Middle frontal gyrus (tissue), 1 donor: ENCODE data around the gene ZFPM1.
A peak's percentile ranks its signal among the peaks of the same experiment; 100 is the strongest.

ENCODE experiments used
- DNase-seq: peaks from one replicate; pipeline ENCODE4 v3.0.0-alpha.2; 2015; ENCODE audit warnings: low spot score; ENCODE audit errors: extremely low spot score

Gene ZFPM1

DNA sequence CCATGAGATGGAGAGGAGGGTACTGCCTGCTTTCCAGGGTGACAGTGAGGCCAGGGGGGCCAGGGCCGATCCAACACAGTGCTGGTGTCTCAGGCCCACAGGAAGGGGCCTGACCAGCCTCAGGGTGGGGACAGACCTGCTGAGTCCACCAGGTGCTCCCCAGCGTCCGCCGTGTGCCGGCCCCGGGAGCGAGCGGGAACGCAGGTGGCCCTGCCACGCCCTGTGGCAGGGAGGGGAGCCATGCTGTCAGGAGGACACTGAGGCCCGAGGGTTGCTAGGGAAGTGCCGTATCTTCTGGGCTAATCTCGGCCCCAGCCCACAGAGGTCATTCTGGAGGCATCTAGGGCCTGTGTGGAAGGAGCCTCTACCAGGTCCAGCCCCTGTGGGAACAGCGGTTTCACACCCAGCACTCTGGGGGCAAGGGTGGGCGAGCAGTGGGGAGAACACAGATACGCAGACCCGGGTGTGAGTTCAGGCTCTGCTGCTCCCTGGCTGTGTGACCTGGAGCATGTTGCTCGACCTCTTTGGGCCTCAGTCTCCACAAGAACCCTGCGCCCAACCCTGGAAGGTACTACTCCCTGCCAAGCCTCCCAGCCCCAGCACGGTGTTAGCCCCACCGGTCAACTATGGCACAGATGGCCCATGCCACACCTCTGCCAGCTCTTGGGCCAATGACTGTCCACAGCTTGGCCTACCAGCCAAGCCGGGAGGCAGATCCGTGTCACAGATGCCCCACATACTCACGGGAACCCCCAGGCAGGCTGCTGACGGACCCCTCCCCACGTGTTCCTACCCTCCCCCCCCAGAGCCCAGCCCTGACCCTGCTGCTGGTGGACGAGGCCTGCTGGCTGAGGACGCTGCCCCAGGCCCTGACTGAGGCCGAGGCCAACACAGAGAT lies 73.2 kb downstream of the ZFPM1 start:
- DNase-seq, result no peak

GRCh38 chr16:88526906-88527185 lies 73.8 kb downstream of the ZFPM1 start:
- DNase-seq, result no peak

DNA sequence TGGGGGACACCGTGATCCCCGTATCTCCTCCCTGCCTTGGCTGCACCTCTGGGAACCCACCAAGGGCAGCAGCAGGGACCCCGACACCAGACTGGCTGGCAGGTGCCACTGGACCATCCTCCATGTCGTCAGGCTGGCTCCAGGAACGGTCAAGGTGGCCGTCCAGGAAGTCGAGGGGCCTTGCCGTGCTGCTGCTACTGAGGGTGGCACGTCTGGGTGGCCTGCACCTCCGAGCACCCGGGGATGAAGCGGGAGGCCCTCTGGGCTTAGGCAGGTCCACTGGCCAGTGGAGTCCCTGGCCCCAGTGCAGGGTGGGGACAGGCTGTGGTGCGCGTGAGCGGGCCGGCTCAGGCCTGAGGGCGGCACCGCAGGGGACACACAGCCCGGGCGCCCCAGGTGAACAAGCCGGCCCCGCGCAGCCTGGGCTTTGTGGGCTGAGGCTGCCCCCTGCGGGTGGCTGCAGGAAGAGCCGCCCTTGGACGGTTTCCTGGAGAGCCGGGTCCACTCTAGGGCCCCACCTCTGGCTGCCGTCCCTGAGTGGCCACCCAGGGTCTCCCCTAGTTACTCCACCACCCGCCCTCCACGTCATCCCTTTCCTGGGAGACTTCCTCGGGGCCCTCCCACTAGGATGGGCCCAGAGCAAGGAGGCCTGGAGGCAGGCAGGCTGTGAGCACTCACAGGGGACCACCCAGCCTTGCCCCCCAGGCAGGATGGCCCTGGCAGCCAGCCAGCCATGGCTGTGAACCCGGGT lies 74.3 kb downstream of the ZFPM1 start:
- no peak for DNase-seq

- DNase-seq, result no peak
Observed at GRCh38 chr16:88527937-88528743, 75.1 kb downstream of the ZFPM1 start.

- DNase-seq, result no peak
Observed at GRCh38 chr16:88528902-88529318, 75.8 kb downstream of the ZFPM1 start.

DNA sequence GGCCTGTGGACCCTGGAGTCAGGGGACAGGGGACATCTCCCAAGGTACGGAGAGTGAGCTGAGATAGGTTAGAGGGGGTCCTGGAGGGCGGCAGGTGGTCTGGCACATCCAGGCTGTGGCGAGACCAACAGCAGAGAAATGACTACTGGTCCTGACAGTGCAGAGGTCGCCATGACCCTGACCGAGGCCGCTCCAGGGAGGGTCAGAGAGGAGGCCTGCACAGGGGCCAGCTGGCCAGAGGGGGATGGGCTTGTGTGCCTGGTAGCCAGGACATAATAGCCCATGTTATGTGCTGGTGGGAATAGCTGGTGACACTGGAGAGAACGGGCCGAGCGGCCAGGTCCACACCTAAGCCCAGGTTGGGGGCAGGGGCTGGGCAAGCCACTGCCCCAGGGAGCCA lies 76.5 kb downstream of the ZFPM1 start:
- no peak for DNase-seq

- DNase-seq, result no peak
Observed at GRCh38 chr16:88530051-88530857, 77.2 kb downstream of the ZFPM1 start.

- no peak for DNase-seq
Observed at GRCh38 chr16:88530858-88531203, 77.8 kb downstream of the ZFPM1 start.

- DNase-seq, result no peak
Observed at GRCh38 chr16:88531346-88531745, 78.3 kb downstream of the ZFPM1 start.

GRCh38 chr16:88531931-88532433 lies 78.9 kb downstream of the ZFPM1 start:
- no peak for DNase-seq

- DNase-seq, result no peak
Observed at GRCh38 chr16:88532434-88533241, 79.6 kb downstream of the ZFPM1 start.

- peak; percentile 66 for DNase-seq
Observed at GRCh38 chr16:88533381-88533917, 80.4 kb downstream of the ZFPM1 start.

- peak; percentile 18 for DNase-seq
Observed at GRCh38 chr16:88533932-88534637, 81.0 kb downstream of the ZFPM1 start.

- DNase-seq, result no peak
Observed at GRCh38 chr16:88534638-88535190, 81.6 kb downstream of the ZFPM1 start.

DNA sequence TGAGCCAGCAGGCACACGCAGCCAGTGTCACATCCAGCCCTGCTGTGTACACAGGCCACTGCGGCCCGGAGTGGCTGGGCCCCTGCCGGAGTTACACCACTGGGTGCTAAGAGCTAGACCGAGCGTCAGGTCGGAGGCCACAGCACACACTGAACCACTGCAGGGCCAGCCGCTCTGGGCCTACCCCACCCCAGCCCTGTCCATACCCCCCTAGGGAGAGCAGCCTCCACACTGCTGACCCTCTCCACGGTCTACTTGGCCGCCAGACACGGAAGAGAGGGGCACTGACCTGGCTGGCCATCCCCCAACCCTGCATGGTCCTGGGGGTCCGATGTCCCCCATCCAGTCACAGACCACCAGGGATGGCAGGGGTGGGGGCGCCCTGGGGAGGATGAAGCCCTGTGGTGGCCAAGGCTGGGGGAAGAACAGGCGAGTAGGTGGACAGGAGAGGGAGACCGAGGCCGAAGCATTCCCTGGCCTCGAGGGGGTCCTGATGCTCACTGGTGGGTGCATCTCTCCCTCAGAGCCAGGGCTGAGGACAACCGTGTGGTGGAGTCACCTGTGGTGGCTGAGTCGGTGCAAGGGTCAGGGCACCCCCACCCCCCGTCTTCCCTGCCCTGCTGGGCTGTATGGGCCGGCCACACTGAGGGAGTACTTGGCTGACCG lies 82.2 kb downstream of the ZFPM1 start:
- DNase-seq, result no peak

DNA sequence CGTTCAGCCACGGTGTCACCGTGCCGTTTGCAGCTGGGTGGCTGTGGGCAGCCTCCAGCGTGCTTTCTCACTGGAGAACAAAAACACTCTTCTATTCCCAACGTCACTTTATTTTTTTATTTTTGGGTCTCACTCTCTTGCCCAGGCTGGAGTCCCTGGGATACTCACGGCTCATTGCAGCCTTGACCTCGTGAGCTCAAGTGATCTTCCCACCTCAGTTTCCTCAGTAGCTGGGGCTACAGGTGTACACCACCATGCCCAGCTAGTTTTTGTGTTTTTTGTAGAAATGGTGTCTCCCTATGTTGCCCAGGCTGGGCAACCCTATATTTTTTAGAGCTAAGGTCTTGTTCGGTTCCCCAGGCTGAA lies 82.8 kb downstream of the ZFPM1 start:
- no peak for DNase-seq

DNA sequence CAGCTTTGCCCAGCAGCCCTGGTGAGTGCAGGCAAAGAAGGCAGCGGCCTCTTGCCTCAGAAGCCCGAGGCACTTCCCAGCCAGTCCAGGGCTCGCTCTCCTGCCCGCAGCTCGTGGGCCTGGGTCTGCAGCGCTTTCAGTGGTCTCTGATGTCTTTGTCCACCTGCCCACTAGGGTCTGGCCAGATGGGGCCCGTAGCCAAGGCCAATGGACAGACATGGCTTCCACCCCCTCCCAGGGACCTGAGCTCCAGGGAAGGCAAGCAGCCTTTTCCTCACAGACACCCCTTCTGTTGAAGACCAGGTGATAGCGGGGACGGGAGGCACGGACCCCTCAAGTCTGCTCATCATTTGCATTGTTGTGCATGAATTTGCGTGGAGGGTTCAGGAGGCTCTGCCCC lies 83.4 kb downstream of the ZFPM1 start:
- DNase-seq, result no peak

DNA sequence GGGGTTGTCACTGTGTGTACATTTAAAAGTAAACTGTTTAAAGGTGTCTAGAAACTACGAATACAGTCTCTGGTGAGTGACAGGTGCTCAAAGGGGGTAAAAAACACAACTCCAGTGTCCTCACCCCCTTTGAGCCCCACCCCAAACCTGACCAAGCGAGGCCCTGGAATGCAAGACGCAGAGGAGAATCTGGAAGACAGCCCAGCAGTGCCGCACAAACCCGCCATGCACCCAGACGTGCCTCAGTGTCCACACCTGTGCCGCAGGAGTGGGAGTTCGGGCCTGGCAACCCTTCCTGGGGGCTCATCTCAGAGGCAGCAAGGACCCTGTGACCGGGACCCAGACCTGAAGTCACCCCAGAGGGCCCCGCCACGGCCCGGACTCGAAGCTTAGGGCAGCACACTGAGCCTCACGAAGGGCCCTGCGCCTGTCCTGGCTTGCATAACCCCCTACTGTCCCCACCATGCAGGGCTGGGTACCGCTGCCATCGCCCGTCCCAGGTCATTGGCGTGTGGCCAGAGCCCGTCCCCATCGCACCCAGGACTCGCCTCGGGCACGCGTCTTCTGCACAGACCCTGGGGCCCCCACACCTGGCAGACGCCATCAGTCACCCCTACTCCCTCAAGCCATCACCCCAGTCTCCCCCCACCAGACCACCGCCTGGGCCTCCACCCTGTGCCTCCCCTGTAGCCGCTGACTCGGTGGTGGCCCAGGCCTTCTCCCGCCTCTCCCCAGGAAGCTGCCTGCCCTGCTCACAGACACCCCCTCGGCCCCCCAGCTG lies 84.1 kb downstream of the ZFPM1 start:
- no peak for DNase-seq
